Fibroblast of skin of back (primary cell): ENCODE data around the gene SLC44A1.

ENCODE experiments used
- DNase-seq: peaks from one replicate; pipeline ENCODE4 v3.0.0-alpha.2; 2013

The SLC44A1 gene

DNA sequence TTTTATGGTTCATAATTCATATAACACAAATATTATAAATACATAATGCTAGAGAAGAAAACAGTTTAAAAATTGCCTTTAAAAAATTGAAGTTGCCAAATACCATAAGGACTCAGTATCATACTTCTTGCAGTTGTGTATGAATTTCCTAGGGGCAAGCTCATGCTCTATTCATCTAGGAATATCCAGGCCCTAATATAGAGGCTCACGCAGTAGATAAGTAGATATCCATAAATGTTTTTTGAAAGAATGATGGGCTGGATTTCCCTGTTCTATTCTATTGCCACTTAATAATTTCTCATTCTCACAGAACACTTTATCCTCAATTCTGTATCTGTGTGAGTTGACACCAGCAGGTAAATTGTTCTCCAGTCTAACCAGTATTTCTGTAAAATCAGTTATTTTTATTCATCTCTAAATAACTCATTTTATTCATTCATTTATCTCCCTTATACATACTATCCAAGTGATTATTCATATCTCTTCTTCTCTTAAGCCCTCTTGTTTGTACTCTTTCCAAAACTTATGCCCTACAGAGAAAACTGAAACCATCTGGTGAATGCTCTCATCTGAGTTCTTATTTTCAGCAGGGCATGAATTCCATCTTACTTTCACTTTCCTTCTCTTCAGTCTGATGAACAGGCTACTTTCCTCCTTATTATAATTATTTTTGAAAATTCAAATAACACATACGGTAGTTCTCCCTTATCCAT is 97.1 kb downstream of the SLC44A1 start:
- DNase-seq: peak; percentile 32

DNA sequence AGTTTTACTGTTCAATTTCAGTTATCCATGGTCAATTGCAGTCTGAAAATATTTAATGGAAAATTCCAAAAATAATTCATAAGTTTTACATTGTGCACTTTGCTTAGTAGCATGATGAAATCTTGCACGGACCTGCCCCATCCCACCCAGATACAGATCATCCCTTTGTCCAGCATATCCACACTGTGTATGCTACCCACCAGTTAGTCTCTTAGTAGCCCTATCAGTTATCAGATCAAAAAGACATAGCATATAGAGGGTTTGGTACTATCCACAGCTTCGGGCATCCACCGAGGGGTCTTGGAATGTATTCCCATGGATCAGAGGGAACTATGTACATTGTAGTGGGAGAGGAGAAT is 97.7 kb downstream of the SLC44A1 start:
- peak; percentile 8 for DNase-seq

DNA sequence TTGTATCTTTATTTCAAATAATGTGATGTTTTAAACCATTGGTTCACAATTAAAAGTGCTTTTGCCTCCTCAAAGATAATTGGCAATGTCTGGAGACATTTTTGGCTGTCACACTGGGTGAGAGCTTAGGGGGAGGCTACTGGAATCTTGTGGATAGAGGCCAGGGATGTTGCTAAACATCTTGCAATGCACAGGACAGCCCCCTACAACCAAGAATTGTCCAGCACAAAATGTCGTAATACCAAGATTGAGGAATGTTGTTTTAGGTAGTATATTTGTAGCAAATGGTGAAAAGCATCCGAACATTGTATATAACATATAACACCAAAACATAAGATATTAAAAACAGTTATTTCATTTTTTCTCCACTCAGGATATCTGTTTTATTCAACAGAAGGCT is 99.8 kb downstream of the SLC44A1 start:
- DNase-seq: no peak

DNA sequence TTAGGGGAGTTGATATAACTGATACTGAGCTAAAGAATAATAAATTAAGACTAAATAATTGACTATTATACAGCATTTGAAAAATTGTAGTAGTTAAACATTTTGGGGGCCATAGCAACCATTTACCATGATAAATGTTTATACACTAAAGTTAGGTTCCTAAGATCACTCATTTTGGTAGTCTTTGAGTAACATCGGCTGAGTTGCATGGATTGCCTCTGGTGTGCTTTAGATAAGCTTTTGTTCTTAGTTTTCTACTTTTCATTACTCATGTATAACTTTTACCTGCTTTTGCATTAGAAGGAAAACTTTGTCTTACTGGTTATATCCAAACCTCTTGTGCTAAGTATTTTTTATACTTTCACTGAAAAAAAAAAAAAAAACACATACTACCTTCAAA is 101.2 kb downstream of the SLC44A1 start:
- no peak for DNase-seq

DNA sequence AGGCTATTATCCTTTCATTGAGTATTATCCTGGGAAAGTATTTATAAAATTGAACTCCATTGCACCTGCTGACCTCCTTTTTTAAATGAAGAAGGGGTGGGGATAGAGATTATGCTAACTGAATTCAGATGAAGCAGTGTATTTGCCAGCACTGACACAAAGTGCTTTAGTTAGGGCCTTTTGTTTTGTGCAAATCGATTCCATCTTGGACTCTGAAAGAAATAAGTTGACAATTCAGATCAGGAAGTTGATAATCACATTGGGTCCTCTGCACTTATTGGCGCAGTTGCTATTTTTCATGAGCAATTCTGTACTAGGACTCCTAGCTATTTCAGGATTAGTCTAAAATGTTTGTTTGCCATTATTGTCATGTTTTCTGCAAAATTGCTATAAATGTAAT is 101.8 kb downstream of the SLC44A1 start:
- no peak for DNase-seq

DNA sequence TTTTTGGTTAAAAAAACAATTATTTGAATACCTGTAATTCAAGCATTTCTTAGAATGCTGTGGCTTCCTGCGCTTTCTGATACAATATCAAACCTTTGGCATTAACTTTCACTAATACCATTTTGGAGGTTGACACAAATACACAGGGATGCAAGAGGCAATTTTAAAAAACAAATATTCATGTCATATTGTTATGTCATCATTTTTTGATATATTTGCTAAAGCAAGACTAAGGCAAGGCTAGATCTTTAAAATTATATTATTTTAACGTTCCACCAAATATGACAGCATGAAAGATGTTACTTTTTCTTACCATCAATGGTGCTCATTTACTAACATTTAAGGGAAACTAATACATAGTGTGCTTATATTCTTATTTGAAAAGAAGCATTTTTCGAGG is 110.0 kb downstream of the SLC44A1 start:
- no peak for DNase-seq

DNA sequence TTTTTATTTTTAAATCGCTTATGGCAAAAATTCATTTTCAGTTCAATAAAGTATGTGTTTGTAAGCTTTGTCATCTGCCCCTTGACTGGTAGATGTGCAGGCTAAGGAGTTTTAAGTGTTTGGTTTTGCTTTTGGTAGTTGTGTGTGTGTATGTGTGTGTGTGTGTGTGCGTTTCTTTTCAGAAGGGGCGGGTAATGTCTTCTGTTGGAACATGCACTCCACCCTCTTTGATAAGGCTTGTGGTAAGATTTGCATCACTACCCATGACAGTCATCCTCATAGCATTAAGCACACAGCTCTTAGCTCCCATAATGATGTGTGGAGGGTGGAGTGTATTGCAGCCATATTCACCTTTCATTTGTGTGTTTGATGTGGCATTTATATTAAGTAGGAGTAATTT is 111.3 kb downstream of the SLC44A1 start:
- DNase-seq: no peak

DNA sequence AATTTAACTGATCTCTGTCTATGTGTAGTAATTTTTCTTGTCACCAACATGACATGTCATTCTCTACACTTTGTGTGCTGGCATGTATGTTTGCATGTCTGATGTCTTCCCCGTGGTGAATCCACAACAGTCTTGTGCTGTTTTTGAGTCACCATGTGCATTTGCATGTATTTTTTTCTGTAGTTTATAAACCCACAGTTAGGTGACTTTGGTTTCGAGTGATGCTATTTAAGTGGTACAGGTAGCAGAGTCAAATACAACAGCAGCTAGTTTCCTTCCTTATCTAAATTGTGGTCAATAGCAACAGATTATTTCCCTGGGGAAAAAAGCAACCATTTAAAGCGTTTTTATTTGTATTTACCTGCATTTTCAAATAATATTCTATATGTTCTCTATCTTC is 113.5 kb downstream of the SLC44A1 start:
- no peak for DNase-seq

DNA sequence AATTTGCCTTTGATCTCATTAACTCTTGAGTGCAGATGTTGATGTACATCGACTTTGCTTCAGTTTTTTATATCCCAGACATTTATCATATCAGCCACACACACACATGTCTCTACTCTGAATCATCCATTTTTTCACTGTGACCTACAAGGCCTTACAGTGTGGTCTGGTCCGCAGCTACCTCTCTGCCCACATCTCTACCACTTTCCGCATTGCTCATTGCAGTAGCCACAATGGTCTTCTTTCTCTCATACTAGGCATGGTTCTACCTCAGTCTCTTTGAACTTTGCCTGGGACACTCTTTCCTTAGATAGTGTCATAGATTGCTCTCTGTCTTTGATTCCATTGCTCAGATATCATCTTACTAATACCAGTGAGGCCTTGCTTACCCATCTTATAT is 115.4 kb downstream of the SLC44A1 start:
- peak; percentile 8 for DNase-seq

DNA sequence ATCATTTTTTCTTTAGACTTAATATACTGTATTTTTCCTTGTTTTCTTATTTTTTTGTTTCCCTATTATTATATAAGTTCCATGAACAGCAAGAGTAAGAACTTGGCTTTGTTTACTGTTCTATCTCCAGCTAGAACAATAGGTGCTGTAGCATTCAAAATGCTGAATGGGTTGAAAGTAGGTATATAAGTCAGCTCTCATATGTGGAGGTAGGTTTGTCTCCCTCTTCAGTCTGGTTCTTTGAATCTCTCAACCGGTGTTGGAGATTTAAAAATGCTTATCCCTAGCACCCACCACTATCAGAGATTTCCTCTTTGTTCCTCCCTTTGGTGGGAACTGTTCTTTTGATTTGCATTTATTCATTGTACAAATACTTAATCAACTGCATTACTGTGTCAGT is 115.9 kb downstream of the SLC44A1 start:
- DNase-seq: no peak

DNA sequence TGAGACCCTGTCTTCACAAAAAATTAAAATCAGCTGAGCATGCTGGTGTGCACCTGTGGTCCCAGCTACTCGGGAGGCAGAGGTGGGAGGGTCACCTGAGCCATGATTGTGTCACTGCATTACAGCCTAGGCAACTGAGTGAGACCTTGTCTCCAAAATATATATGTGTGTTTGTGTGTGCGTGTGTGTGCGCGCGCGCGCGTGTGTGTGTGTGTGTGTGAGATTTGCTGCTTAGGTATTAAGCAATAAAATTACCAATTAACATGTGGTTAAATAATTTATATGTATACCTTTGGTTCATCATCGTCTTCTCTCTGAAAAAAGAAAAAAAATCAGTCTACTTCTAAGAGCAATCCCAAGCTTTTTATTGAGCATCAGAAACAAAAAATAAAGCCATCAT is 117.4 kb downstream of the SLC44A1 start:
- no peak for DNase-seq

DNA sequence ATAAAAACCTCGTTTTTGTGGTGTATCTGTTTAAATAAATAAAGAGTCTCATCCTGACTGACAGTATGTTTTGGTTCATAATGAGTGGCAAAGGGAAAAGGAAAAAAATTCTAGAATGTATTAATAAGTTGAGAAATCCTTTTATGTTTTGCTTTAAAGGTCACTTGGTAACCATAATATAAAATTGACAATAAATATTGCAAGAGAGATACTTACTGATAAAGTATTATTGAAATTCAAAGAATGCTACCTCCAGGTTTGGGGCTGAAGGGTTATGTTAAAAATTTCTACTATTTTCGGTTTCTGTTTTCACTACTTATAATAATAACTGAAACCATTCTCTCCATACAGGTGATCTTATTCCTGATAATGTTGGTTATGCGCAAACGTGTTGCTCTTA is 118.0 kb downstream of the SLC44A1 start:
- DNase-seq: no peak

DNA sequence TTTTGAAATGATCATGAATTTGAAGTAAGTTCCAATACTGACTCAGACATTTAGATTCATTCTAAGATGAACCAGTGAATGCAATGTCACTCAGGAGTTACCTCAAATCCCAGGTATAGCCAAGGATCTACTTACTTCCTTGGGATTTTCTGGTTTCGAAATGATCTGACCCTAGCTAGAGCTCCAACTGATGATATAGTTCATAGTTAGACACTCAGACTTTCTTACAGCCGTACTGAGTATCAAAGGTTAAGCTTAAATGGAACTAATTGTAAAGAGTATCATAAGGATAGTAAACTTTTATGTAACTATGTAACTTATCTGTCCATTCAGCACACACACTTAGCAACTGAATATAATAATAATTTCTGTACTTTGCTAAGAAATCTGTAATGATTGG is 119.4 kb downstream of the SLC44A1 start:
- no peak for DNase-seq

DNA sequence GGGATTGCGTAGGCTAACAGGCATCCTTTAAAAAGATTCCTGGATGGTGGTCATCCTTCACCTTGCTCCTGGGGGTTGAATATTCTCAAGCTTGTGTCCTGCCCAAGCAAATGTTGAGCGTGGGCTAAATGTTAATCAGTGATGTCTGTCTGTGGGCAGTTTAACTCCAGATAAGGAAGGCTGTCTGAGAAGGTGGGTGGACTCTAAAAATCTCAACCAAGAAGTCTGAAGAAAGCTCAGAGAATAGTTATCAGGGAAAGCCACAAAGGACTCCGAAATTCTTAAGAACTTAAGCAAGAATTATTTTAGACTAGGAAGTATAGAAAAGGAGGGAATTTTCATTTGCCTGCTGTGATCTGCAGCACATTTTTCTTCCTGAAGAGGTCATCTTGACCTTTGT is 125.5 kb downstream of the SLC44A1 start:
- no peak for DNase-seq

DNA sequence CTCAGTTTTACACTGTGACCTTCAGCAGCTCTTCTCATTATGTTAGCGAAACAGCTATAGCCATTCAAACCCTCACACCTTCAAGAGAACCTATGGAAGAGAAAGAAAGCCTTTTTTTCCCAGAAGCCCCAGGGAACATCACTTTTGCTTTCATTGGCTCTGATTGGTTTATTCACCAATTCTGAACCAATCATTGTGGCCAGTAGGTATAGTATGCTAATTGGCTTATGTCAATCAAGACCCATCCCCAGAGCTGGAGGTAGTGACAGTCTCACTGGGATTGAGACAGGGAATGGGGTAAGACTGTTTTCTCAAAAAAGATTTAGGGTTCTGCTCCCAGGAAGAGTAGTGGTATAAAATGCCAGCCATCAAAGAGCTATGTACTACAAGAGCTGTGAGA is 129.3 kb downstream of the SLC44A1 start:
- DNase-seq: no peak

DNA sequence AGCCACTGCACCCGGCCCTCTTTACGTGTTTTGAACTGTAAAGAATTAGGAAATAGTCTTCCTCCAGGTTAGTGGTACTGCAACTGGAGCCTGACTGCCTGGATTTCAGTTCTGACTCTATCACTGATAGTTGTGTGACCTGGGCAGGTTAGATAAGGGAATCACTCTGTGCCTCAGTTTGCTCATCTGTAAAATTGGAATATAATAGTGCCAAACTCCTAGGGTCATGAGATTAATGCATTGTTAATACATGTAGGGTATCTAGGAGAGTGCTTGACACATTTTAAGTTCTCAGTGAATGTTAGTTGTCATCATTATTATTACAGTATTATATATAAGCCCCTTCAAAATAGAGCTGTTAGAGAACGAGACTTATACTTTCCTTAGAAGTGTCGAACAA is 130.9 kb downstream of the SLC44A1 start:
- no peak for DNase-seq

DNA sequence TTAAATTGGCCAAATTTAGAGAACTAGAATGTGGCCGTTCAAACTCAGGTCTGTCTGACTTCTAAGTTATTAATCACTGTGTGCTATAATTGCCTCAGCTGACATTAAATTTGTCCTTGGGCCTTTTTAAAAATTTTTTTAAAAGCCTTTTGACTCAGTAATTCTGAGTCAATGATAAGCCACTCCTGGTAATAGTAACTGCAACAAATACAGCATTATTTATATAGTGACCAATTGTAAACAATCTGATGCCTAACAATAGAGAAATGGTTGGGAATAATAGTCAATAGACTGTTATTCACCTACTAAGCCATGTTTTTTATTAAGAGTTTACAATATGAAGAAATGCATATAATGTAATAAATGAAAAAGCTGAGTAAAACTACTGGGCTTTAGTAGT is 132.4 kb downstream of the SLC44A1 start:
- DNase-seq: no peak

DNA sequence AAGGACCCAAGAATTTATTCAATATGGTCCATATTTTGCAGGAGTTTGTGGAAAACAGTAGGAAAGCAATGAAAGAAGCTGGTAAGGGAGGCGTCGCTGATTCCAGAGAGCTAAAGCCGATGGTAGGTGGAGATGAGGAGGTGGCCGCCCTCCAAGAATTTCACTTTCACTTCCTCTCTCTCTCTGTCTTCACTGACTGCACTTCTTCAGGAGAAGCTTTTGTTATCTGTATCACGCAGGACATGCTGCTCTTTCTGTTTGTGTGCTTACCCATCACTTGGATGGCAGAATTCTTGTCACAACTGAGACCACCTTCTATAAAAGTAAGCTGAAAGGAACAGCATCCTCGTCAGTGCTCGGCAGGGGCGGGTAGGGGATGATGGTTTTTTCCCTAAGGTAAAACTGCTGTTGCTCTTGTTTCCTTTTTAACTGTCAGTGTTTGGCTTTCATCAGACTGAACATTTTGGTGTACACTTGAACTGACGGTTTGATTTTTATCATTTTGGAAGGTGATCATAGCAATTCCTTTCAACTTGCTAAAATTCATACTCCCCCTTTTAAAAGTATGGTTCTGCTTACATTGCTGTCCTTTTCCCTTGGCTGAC is 141.0 kb downstream of the SLC44A1 start:
- DNase-seq: no peak

DNA sequence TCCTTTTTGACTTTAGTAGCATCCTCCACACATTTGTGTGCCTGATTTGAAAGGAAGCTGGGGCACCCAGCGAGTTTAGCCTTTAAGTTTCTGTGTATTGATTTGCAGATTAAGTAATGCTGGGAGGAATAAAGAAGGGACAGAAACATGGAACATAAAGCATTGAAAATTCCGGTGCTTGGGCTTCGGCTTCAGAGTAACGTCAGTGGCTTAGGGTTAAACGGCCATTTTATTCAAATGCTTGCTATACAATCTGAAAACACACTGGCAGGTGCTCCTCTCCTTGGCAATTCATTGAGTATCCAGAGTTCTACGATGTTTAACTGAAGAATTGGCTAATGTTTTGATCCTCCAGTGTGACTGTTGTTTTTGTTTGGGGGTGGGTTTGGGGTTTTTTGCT is 145.3 kb downstream of the SLC44A1 start:
- DNase-seq: no peak

DNA sequence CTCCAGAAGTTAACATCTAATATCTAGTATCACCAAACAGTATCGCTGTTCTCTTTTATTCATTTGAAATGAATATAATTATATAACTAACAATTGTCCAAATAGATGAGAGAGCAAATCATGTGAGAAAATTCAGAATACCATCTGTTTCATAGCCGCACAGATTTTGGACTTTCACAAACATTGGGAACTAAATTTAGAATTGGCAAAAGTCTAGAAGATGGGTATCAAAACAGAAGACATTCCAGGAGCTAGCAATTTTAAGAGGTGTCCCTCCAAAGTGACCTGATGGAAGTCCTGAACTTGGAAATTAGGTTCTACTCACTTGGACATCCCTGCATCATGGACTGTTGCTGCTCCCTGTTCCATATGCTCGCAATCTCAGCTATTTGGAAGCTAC is 146.4 kb downstream of the SLC44A1 start:
- DNase-seq: no peak

DNA sequence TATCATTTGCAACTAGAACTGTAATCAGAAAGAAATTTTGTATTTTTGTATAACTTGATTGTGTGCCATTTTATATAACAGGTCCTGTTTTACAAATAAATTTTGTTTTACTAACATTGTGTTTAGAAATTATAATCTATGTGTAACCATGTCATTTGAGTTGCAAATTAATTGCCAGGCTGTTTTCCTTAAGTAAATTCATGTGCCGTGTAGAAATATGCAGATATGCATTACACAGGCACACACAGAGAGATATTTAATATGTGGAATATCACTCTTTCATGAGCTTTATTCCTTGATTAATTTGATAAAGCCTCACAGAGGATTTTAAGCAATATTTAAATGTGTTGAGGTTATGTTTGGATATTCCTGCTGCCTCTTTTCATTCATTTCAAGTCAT is 146.8 kb downstream of the SLC44A1 start:
- no peak for DNase-seq

DNA sequence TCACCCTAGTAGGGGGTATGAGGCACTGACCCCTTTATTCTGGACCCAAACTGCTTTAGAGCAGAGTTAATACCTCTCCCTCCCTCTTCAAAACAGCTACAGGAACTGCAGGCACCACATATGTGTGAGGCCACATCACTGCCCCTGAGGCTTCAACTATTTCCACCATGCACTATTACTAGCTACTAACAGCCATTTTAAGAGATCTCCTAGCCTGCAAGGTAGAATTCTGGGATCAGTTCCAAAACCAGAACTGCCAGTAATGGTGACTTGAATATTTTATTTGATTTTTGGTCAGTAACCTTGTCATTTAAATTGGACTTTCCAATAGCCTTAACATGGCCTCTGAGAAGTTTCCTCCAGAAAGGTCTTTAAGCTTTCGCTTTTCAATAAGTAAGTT is 148.1 kb downstream of the SLC44A1 start:
- DNase-seq: no peak

DNA sequence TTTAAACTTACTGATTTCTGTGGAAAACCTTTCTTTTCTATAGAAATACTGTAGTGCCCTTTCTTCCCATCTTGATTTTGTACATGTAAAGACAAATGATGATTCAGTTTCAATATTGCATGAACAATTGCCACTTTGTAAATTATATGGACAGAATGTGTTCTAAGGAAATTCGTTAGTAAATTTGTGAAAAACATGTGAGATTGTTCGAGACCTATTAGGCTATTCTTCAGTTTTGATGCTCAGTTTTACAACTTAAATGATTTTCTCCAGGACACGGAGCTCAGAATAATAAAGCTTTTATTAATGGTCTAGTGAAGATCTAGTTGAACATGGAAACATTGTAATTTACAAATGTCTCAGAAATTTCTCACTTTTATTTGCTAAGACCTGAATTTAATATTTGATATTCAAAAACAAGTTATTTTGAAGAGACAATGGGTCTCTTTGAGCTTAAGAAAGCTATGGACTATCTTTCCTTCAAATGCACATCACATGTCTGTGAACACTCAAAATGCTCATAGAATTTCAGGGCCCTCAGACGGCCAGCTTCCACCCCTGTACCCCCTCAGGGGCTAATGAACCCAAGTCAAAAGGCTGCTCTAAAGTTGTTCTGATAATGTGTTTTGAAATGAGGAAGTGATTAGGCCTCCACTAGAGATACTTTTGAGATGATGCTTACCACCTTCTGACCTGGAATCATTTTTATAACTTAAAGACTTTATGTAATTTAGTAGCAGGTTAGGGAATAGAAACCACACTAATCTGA is 149.3 kb downstream of the SLC44A1 start:
- DNase-seq: no peak

DNA sequence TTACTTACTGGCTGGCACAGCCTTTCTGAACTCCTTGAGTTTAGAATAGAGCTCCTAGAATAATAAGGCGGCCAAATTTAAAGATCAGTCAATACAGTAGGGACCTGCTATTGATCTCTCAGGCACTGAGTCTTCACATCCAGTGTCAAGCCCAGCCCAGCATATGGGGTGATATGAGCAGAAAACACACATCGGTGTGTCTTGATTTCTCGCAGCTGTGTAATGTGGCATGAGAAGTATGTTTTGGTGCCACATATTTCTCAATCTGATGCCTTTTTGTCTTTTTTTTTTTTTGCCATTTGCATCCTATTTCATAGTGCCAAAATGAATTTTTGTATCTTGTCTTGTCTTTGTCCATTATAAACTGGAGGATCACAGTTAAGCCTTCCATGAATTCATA is 152.0 kb downstream of the SLC44A1 start:
- no peak for DNase-seq
